Effector memory CD4-positive, alpha-beta T cell (primary cell): Measurements from ENCODE around the gene RAD51B.

Source experiments
- DNase-seq, 3 donors: peaks; one replicate each; pipeline ENCODE4 v3.0.0-alpha.2; 2020
- H3K27ac ChIP-seq: 2 replicates; pipeline ENCODE4 v1.7.0; 2013; ENCODE audit warnings: mild to moderate bottlenecking, low read length, moderate library complexity; ENCODE audit not compliant: insufficient read depth, poor library complexity, severe bottlenecking
- H3K27me3 ChIP-seq: replicated peaks from 2 replicates; pipeline ENCODE4 v1.7.0; 2013; ENCODE audit warnings: mild to moderate bottlenecking, low read length; ENCODE audit not compliant: insufficient read depth, control insufficient read depth, poor library complexity, severe bottlenecking
- H3K36me3 ChIP-seq: 2 replicates; pipeline ENCODE4 v1.7.0; 2013; ENCODE audit warnings: mild to moderate bottlenecking, low read length, moderate library complexity; ENCODE audit not compliant: control insufficient read depth, insufficient read depth
- H3K4me1 ChIP-seq: 2 replicates; pipeline ENCODE4 v1.7.0; 2013; ENCODE audit warnings: low read length, mild to moderate bottlenecking; ENCODE audit not compliant: control insufficient read depth, insufficient read depth, poor library complexity, severe bottlenecking
- H3K4me3 ChIP-seq: 2 replicates; pipeline ENCODE4 v1.7.0; 2013; ENCODE audit warnings: low read length, low read depth, mild to moderate bottlenecking; ENCODE audit not compliant: insufficient read depth, poor library complexity, severe bottlenecking
- H3K9me3 ChIP-seq: 2 replicates; pipeline ENCODE4 v1.7.0; 2013; ENCODE audit warnings: mild to moderate bottlenecking, low read length, moderate library complexity; ENCODE audit not compliant: control insufficient read depth

The RAD51B gene

DNA sequence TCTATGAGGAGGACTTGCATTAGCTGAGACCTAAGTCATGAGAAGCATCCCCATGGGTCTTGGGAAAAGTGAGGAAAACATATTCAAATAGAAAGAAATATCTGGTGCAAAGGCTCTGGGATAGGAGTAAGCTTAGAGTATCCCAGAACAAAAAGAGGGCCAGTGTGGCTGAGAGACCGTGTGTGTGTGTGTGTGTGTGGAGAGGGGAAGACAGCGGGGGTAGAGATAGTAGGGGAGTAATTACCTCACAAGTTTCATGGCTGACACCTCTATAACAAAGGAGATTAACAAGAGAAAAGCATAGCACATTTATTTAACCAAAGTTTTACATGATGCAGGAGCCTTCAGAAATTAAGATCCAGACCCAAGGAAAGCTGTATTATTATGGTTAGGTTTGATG is 440.5 kb downstream of the RAD51B start:
- peaks cover 29% of the 10 kb centered on the region for H3K4me1 ChIP-seq
- H3K27ac ChIP-seq, result no peak overlapping the region
- no peak overlapping the region for H3K4me3 ChIP-seq
- H3K9me3 ChIP-seq, result no peaks in the 10 kb centered on the region
- no peaks in the 10 kb centered on the region for H3K36me3 ChIP-seq
- H3K27me3 ChIP-seq, result no peaks in the 10 kb centered on the region
- no peak for DNase-seq

DNA sequence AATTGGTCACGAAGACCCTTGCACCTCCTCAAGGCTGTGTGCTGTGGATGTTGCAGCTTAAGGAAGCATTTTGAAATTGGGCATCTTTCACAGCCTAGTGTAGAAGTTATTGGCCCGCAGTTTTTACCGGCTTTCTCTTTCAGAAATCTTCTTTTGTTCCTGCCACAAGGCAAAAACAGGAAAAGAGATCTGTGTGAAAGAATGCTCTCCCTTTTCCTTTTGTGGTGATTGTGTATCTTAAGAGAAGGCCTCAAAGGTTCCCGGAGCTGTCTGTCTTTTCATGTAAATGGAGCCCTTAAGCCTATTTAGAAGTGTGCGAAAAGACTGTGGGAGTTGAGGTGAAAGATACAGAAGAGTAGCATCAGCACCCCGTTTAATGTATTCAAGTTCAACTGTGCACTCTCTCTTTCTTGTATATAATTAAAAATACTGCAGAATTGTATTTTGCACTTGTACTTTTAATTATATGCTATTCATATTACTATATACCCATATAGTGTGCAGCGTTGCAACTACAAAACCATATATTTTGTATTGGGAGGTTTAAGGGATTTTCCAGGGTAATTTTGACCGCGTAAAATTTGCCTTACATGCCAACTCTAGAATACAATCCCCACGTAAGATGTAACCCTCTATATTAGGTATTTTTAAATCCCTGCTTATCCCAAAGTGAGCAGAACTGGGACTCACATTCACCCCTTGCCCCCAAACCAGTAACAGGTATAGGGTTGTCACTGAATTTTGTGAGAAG is 441.7 kb downstream of the RAD51B start:
- DNase-seq, result no peak
- Histone ChIP-seq H3K4me3 (no peak overlapping the region), H3K36me3 (no peaks in the 10 kb centered on the region), H3K27me3 (no peaks in the 10 kb centered on the region), H3K9me3 (no peaks in the 10 kb centered on the region), H3K27ac (peak overlapping the region; percentile 51), H3K4me1 (peaks cover 25% of the 10 kb centered on the region)

DNA sequence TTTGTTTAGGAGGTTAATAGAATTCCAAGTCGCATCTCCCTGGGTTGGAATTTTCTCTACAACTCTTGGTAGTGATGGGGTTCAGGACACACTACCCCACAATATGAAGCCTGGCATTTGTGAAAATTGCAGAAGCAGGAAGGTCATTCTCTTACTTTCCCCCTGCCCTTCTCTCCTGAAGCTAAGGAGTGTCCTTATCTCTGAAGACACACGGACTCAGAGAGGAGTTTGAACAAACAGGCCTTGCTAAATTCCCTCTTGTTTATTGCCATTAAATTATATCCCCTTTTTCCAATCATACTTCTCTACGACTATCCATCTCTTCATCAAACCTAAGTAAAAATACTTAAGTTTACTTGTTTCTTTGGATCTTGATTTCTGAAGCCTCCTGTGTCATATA is 443.0 kb downstream of the RAD51B start:
- no peak for DNase-seq
- H3K27ac ChIP-seq, result no peak overlapping the region
- H3K27me3 ChIP-seq, result no peaks in the 10 kb centered on the region
- H3K9me3 ChIP-seq, result no peaks in the 10 kb centered on the region
- no peaks in the 10 kb centered on the region for H3K36me3 ChIP-seq
- peaks cover 25% of the 10 kb centered on the region for H3K4me1 ChIP-seq
- H3K4me3 ChIP-seq, result no peak overlapping the region

DNA sequence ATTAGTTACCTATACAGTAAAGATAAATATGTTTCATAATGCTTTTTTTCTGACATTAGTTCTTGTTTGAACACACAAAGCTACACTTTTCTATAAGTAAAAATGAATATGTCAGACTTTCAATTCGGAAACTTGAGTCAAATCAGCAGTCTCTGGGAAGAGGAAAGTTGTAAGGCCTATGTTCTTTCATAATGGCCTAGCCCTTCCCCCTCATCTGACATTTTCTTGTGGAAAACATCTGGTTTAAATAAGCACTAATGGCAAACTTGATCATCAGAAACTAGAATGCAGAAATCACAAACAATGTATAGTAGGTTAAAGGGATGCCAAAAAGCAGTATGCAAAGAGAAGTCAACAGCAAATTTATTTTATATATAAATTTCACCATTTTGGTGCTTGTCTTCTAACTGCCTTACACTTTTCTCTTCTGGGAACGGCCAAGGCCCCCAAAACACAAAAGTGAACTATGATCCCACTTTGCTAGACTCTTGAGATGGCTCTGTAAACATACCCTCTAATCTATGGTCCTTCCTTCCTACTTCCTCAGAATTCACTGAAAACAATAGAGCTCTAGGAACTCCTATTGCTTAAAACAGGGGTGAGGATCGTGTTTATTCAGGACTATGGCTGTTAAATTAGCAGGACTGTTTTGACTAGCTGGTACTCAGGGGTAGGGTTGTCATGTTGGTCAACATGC is 444.1 kb downstream of the RAD51B start:
- H3K27me3 ChIP-seq, result no peaks in the 10 kb centered on the region
- no peak overlapping the region for H3K4me3 ChIP-seq
- peaks cover 32% of the 10 kb centered on the region for H3K4me1 ChIP-seq
- H3K36me3 ChIP-seq, result no peaks in the 10 kb centered on the region
- no peak for DNase-seq
- H3K27ac ChIP-seq, result no peak overlapping the region
- no peaks in the 10 kb centered on the region for H3K9me3 ChIP-seq

DNA sequence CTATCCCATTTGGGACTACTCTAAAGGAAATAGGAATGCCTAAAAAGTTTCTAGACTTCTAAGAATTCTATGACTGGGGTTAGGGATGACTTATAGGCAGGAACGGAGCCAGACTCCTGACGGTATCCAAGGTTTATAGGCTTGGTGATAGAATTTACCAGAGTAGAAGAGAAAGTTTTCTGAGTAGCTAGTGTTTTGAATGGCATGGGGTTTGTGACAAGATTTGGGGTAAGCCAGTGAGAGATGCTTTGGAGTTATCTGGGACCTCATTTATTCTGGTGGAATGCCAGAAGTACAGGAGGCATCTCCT is 444.6 kb downstream of the RAD51B start:
- Histone ChIP-seq H3K9me3 (no peaks in the 10 kb centered on the region), H3K27ac (no peak overlapping the region), H3K4me1 (peaks cover 33% of the 10 kb centered on the region), H3K27me3 (no peaks in the 10 kb centered on the region), H3K36me3 (no peaks in the 10 kb centered on the region), H3K4me3 (no peak overlapping the region)
- no peak for DNase-seq

DNA sequence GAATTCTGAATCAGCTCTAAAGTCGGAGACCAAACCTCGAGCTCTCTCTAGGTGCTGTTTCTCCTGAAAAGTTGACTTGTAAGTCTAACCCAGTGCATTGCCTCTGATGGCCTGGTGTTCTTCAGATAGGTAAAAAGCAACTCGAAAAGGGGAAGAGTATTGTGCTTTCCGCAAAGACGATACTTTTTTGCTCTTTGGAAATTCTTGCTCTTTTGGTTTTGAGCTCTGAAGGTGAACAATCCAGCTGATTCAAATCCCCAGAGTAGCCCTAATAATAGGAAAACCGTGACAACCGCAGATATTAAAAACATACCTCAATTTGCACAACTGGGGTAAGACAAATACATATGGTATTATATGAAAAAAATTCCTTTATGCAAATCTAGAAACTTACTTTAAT is 447.4 kb downstream of the RAD51B start:
- Histone ChIP-seq H3K9me3 (no peaks in the 10 kb centered on the region), H3K4me1 (peaks cover 17% of the 10 kb centered on the region), H3K36me3 (no peaks in the 10 kb centered on the region), H3K4me3 (no peak overlapping the region), H3K27ac (no peak overlapping the region), H3K27me3 (no peaks in the 10 kb centered on the region)
- no peak for DNase-seq

DNA sequence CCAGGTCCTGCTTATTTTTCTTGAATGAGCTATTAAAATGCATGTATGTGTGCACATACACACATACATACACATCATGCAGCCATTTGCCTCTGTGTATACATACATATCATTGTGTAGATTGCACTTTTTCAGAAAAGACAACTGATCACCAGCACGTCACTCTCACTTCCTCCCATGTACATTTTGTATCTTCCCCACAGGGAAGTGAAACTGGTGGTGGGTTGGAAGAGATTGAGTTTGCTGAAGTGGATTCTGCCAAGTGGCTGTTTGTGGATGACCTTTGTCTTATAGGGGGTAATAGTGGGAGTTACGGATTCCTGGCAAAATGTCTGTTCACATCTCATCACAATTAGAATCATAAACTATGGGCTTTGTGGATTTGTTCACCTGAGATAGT is 448.6 kb downstream of the RAD51B start:
- Histone ChIP-seq H3K27ac (no peak overlapping the region), H3K36me3 (no peaks in the 10 kb centered on the region), H3K27me3 (no peaks in the 10 kb centered on the region), H3K9me3 (no peaks in the 10 kb centered on the region), H3K4me1 (peaks cover 12% of the 10 kb centered on the region), H3K4me3 (no peak overlapping the region)
- DNase-seq, result no peak

DNA sequence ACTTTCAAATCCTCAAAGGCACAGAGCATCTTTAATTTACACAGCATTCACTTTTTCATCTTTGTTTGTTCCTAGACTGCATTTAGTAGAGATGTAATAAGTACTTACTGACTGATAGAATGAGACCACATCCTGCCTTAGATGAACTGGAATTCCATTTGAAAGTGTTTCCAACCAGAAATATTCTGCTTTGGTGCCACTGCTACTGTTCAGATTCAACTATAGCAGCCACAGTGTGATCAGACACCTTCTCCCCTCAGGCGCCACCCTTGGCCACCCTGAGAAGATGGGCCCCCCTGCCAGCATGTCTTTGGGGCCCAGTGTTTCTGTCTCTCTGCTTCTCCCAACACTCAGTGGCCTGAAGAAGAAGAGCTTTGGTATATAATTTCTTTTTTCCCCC is 449.1 kb downstream of the RAD51B start:
- no peak for DNase-seq
- Histone ChIP-seq H3K27me3 (no peaks in the 10 kb centered on the region), H3K9me3 (no peaks in the 10 kb centered on the region), H3K4me1 (peaks cover 12% of the 10 kb centered on the region), H3K27ac (no peak overlapping the region), H3K36me3 (no peaks in the 10 kb centered on the region), H3K4me3 (no peak overlapping the region)

DNA sequence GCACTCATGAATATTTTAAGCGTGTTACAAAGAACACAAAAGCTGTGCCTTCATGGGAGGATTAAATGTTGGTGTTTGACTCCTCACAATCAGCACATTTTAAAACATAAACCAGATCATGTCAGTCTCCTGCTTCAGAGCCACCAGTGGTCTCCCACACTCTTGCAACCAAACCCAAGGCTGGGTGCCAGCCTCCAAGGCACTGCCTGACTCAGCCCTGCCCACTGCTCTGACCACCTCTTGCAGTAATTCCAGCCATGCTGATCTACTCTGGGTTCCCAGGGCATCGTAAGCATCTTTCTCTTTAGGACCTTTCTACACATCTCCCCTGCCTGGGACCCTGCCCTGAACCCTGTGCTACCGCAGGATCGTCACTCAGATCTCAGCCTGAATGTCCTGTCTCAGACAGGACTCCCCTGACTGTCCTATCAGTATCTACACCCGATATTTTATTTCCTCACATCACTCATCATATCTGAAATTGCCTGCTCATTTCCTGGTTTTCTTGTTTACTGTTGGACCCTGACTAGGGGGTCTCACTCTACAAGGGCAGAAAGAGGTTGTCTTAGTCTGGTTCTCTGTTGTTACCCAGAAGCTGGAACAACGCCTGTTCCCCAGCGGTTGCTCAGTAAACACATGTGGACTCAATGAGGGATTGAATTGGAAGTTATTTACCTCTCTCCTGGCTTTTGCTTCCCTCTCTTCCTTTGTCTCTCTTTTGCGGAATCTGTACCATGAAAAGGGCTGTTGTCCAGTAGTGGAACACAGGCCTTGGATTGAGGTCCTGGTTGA is 449.8 kb downstream of the RAD51B start:
- no peak for DNase-seq
- no peaks in the 10 kb centered on the region for H3K36me3 ChIP-seq
- H3K4me3 ChIP-seq, result no peak overlapping the region
- peaks cover 14% of the 10 kb centered on the region for H3K4me1 ChIP-seq
- H3K27ac ChIP-seq, result no peak overlapping the region
- H3K27me3 ChIP-seq, result no peaks in the 10 kb centered on the region
- H3K9me3 ChIP-seq, result no peaks in the 10 kb centered on the region

DNA sequence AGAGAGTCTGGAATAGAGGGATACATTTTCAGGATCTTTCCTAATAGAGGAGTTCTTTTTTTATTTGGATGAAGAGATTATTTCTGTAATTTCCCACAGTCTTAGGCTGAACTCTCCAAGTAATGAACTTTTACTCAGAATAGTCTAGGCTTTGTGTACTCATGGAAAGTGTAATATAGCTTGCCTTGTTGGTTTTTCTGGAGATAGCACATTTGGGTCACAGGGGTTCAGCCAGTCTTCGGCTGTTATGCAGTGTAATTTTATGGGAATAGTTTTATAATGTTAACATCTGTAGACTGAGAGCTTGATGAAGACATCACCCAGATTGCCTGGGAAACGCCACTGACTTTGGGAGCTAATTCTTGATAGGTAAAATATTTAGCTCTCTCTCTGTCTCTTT is 450.8 kb downstream of the RAD51B start:
- H3K27ac ChIP-seq, result no peak overlapping the region
- DNase-seq, result no peak
- no peak overlapping the region for H3K4me3 ChIP-seq
- peaks cover 23% of the 10 kb centered on the region for H3K4me1 ChIP-seq
- H3K27me3 ChIP-seq, result no peaks in the 10 kb centered on the region
- no peaks in the 10 kb centered on the region for H3K36me3 ChIP-seq
- no peaks in the 10 kb centered on the region for H3K9me3 ChIP-seq
